Amniotic stem cell (primary cell): ENCODE data around the gene OR10A3.
"Not testable (repeated sequence)": the region's sequence is repeated elsewhere in the genome, so short reads cannot be mapped to it uniquely, and the experiment has no call there.

Experiments used
- DNase-seq: peaks from one replicate; lab custom pipeline; 2025; lab: John Stamatoyannopoulos, UW

The OR10A3 gene

GRCh38 chr11:7941608-7942007 lies at the start of gene OR10A3:
Gene OR10A3 (minus strand): TSS chr11:7941708. CDS start chr11:7939520, 2,188 bp downstream.
- DNase-seq, result no peak

GRCh38 chr11:7987560-7987883 lies 46.0 kb upstream of the OR10A3 start:
- DNase-seq, result not testable (repeated sequence)

DNA sequence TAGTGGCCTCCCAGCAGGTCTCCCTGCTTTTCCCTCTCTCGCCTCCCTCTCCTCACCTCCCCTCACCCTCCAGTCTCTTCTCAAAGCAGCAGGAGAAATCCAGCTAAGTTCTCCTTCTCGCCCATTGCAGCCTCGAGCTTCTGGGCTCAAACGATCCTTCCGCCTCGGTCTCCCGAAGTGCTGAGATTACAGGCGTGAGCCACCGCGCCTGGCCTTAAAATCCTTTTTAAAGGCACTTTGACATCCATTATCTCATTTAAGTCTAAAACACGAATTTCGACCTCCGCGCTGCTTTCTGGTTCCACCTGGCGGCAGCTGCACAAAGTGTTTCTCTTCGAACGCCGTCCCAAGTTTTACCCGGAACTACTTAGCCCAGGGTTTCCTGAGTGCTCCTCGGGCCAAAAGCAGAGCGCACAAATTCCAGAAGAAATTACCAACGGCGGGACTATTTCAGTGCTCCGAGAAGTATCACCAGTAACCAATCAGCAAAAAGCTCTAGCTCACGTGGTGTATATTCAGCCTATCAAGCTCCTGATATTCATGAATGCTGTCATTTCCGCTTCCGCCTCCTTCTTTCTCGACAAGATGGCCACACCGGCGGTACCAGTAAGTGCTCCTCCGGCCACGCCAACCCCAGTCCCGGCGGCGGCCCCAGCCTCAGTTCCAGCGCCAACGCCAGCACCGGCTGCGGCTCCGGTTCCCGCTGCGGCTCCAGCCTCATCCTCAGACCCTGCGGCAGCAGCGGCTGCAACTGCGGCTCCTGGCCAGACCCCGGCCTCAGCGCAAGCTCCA lies 45.5 kb upstream of the OR10A3 start, which contains the start of gene EIF3F:
EIF3F (plus strand) TSS at position 570 of the 792 bp plus-strand sequence; CDS start at position 586, 16 bp downstream.
- DNase-seq, result peak; percentile 100

DNA sequence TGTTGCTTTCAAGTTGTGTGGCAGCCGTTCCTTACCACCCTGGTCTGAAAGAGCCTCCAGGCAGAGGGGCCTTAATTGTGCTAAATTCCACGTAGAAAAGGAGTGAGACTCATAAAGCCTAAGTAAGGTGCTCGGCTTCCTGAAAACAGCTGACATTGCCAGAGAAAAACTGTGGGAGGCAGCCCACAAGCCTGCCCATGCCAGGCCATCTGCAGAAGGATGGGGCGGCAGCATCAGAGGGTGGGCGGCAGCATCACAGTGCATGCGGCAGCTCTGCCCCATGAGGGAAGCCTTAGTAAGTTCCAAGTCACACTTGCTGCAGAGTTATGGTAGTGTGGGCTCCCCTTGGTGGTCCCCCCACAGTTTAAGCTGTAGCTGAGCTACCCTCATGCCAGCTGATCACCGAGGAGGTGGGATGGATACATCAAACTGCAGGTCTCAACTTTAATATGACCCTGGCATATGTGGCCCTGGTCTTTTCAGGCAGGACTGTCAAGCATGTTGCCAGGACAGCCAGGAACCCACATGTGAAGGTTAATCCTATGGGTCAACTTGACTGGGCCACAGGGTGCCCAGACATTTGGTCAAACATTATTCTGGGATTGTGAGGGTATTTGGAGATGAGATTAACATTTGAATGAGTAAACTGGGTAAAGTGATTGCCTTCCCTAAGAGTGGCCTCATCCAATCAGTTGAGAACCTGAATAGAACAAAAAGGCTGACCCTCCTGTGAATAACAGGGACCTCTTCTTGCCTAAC lies 42.5 kb upstream of the OR10A3 start:
- no peak for DNase-seq

DNA sequence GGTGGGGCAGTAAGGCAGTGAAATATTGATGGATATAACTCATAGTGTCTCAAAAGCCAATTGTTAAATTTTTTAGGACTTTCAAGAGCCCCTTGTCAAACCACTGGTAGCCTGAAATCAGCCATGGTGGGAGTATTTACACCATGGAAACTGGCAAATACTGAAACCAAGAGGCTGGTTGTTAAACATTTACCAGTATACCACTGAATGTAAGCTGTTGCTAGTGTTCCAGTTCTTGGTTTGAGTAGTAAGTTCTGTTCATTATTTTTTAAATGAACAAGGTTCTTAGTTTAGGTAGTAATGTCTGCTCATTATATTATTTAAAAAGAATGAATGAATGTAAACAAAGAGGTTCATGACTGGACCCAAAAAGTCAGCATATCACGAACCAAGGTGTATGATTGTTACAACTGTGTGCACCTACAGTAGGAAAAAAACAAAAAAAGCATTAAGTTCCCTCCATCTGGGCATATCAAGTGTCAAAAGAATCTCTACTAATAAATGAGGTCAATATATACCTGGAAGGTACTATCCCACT lies 41.1 kb upstream of the OR10A3 start:
- DNase-seq, result no peak

DNA sequence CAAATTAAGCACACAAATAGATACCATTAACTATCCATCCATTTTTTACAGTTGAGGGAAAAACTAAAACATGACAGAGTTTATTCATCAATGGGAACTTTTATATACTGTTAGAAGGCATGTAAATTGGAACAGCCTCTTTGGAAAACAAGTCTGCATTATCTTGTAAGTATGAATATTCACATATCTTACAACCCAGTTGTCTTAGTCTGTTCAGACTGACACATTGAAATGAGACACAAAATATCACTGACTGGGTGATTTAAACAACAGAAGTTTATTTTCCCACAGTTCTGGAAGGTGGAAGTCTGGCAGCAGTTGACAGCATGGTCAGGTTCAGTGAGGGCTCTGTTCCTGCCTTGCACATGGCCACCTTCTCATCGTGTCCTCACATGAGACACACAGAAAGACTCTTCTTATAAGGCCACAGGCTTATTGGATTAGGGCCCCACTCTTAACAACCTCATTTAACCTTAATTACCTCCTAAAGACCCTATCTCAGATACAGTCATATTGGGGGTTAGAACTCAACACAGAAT lies 40.2 kb upstream of the OR10A3 start:
- no peak for DNase-seq

GRCh38 chr11:7977232-7977917 lies 35.9 kb upstream of the OR10A3 start:
- DNase-seq, result peak; percentile 77

- DNase-seq, result no peak
Observed at GRCh38 chr11:7974668-7975067, 33.2 kb upstream of the OR10A3 start.

GRCh38 chr11:7973011-7973410 lies 31.5 kb upstream of the OR10A3 start:
- no peak for DNase-seq

GRCh38 chr11:7971846-7972245 lies 30.3 kb upstream of the OR10A3 start:
- DNase-seq, result no peak

- no peak for DNase-seq
Observed at GRCh38 chr11:7969756-7970646, 28.5 kb upstream of the OR10A3 start.

DNA sequence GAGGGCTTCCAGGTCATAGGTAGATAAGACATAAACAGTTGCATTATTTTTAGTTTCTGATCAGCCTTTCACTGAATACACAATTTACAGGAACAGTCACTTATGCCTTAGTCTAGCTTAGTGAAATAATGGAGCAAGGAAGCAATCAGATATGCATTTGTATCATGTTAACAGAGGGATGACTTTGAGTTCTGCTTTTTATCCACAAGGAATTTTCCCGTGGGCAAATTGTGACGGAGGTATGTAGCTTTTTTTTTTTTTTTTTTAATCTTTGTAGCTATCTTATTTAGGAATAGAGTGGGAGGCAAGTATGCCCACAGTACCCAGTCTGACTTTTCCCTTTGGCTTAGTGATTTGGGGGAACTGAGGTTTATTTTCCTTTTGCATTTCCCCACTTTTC lies 27.2 kb upstream of the OR10A3 start:
- no peak for DNase-seq

DNA sequence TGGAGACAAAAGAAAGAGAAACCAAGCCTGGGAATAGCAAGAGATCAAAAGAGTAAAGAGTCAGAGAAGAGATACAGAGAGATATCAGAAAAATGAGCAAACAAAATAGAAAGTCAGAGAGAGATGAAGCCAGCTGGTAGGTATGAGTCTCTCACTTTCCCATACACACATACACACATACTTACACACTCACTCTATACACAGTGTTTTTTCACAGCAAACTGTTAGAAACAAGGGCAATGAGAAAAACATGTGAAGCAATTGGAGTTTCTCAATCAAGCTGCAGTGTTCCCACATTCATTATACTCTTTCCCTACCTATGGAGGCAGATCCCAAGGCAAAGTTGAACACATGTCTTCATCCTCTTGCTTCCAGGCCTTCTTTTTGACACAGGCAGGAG lies 26.3 kb upstream of the OR10A3 start:
- no peak for DNase-seq

GRCh38 chr11:7967097-7967496 lies 25.6 kb upstream of the OR10A3 start:
- DNase-seq, result no peak

GRCh38 chr11:7965386-7965785 lies 23.9 kb upstream of the OR10A3 start, which contains the start of gene NLRP10:
Gene NLRP10 (minus strand): TSS chr11:7965447. CDS start chr11:7963495, 1,952 bp downstream.
- DNase-seq, result peak; percentile 63

GRCh38 chr11:7964873-7965272 lies 23.4 kb upstream of the OR10A3 start:
- DNase-seq, result no peak

- DNase-seq, result no peak
Observed at GRCh38 chr11:7964261-7964660, 22.8 kb upstream of the OR10A3 start.

DNA sequence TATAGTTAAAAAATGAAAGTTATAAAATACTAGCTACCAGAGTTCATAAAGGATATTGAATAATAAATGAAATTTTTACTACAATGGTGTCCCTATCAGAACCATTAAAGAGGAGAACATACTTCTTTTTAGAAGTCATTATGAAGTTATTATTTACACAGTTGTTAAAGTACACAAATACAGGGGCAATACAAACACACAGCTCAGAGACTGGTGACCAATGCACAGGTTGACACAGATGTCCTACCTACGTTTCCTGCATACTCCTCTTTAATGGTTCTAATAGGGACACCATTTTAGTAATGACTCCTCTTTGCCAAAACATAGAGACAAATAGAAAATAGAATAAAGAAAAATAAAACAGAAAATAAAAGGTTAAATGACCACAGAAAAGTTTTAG lies 13.7 kb upstream of the OR10A3 start:
- DNase-seq, result no peak

DNA sequence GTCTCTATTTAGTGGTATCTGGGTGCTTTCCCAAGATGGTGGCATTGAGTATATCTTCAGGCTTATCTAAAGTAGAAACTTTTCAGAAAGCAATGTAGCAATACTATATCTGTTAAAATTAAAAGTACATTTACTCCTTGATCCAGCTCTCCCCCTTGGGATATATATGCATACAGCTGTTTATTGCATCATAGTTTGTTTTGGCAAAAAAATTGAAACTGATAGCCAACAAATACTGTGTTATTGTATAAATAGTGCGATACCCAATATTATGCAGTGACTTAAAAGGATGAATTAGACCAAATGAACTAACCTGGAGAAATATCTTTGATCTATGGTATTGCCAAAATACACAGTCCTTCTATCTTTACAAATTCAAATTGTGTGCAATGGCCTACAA lies 8.4 kb upstream of the OR10A3 start:
- no peak for DNase-seq

DNA sequence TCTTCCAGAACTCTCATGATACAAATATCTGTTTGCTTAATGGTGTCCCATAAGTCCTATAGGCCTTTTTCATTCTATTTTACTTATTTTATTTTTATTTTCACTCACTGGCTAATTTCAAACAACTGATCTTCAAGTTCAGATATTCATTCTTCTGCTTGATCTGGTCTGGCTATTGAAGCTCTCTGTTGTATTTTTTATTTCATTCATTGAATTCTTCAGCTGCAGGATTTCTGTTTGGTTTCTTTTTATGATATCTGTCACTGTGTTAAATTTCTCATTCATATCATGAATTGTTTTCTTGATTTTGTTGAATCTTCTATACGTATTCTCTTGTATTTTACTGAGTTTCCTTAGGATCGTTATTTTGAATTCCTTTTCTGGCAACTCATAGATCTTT lies 2.6 kb upstream of the OR10A3 start:
- no peak for DNase-seq

DNA sequence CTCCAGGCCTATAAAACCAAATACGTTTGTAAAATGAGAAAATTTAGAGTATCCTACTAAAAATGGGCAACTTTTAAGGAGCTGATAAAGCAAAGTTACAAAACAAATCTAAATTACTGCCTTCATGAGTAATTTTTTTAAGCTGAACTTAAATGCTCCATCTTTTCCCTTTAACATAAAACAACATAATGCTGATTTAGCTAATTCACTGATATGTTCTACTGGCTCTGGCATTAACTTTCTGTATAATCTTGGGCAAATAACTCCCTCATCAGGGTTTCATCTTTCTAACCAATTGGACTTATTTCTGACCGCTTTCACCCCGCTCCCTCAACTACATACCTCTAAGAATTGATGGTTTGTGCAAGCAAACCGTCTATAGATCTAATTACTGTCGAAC lies 362 bp downstream of the OR10A3 start:
- no peak for DNase-seq
